Coronary artery (tissue), 2 donors: ENCODE data around the gene HS3ST1.

Source experiments
- DNase-seq: peaks from one replicate; pipeline ENCODE4 v3.0.0-alpha.2; 2017; ENCODE audit warnings: low spot score
- H3K27ac ChIP-seq, 2 donors: fragments of 200-600 bp; sonication (generic); one replicate each; pipeline ENCODE4 v1.5.1; 2016 to 2019
- H3K4me3 ChIP-seq: fragments of 200-600 bp; sonication (generic); 2 replicates; pipeline ENCODE4 v1.5.1; 2016; ENCODE audit warnings: mild to moderate bottlenecking, moderate library complexity
- TF ChIP-seq, protein P1 (sequence below): fragments of 200-600 bp; sonication (generic); IDR thresholded peaks from one replicate; pipeline ENCODE4 v1.5.1; 2019; ENCODE audit warnings: antibody characterized with exemption

The HS3ST1 gene

DNA sequence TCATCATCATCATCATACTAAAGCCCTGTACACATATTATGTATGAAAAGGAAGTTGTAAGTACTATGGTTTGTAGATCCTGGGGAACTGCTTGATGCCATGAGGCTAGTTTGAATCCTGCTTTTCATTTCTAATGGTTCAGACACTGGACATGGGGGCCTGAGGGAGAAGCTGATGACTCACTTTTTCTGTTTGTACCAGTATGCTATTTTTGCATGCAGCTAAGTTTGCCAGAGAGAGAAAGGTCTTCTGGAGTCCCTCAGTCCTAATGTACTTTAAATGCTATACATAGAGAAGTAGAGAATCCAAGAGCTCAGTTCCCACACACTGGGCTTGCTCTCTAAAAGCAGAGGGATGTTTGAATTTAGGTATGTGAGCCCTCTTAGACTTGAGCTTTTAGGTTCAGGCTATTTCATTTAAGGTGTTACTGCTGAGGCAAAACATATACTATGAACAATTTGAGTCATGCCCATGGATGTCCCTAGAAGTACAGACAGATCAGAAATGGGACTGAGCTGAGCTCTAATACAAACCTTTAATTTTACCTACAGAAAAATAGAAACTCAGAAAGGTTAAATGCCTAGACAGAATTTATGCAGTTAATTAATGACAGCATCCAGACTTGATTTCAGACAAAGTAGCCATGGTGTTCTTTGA lies 17.6 kb upstream of the HS3ST1 start:
- no peak for DNase-seq
- TF ChIP-seq, protein P1, sequence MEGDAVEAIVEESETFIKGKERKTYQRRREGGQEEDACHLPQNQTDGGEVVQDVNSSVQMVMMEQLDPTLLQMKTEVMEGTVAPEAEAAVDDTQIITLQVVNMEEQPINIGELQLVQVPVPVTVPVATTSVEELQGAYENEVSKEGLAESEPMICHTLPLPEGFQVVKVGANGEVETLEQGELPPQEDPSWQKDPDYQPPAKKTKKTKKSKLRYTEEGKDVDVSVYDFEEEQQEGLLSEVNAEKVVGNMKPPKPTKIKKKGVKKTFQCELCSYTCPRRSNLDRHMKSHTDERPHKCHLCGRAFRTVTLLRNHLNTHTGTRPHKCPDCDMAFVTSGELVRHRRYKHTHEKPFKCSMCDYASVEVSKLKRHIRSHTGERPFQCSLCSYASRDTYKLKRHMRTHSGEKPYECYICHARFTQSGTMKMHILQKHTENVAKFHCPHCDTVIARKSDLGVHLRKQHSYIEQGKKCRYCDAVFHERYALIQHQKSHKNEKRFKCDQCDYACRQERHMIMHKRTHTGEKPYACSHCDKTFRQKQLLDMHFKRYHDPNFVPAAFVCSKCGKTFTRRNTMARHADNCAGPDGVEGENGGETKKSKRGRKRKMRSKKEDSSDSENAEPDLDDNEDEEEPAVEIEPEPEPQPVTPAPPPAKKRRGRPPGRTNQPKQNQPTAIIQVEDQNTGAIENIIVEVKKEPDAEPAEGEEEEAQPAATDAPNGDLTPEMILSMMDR = no peak
- no peak overlapping the region for H3K4me3 ChIP-seq
- peak overlapping the region; percentile 8 to 30 for H3K27ac ChIP-seq

DNA sequence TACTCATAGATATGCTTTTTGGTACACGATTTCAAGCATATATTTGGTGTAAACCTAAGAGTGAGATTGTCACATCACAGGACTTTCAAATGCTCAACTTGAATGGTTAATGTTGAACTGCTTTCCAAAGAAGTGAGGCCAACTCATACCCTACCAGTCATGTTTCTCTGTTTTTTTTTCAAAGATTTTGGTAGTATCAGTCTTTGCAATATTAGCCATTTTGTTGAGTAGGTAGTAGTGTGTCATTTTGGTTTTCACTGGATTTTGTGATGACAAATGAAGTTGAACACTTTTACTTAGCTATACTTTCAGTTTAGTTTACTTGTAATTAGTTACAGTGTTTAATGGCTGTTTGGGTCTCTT lies 12.5 kb upstream of the HS3ST1 start:
- no peak for DNase-seq
- H3K4me3 ChIP-seq = no peak overlapping the region
- TF ChIP-seq, protein P1 = no peak
- H3K27ac ChIP-seq = no peak overlapping the region

DNA sequence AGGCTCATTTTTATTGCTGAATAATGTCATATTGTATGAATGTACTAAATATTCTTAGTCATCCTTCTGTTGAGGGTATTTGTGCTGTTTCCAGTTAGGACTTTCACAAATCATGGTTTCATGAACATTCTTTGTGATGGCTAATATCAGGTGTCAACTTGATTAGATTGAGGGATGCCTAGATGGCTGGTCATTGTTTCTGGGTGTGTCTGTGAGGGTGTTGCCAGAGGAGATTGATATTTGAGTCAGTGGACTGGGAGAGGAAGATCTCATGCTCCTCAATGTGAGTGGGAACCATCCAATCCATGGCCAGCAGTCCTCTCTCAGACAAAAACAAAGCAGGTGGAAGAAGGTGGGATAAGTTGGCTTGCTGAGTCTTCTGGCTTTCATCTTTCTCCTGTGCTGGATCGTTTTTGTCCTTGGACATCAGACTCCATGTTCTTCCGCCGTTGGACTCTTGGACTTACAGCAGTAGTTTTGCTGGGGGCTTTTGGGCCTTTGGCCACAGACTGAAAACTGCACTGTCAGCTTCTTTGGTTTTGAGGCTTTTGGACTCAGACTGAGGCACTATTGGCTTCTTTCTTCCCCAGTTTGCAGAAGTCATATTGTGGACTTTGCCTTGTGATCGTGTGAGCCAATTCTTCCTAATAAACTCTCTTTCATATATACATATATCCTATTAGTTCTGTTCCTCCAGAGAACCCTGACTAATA lies 11.9 kb upstream of the HS3ST1 start:
- no peak for DNase-seq
- H3K27ac ChIP-seq = peak overlapping the region in 1 of 2 donors; percentile 26
- TF ChIP-seq, protein P1 = no peak
- no peak overlapping the region for H3K4me3 ChIP-seq

DNA sequence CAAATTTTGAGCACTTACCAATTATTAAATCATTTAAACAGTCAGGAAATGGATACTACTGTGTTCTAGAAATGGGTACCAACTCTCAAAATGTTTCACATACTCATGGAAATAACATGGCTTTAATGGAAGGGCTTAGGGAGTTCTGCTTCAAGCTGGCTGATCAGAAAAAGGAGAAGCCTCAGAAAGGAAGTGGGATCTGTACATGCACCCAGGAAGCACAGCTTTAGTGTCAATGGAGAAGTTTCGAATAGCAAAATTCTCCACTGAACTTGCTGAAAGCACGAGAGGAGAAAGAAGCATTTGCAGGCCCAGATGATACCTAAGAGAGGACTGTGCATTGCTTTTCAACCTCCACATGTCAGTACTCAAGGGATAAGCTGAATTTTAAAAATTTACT lies 11.1 kb upstream of the HS3ST1 start:
- Histone ChIP-seq H3K4me3 (no peak overlapping the region), H3K27ac (no peak overlapping the region)
- no peak for DNase-seq
- TF ChIP-seq, protein P1 = no peak

DNA sequence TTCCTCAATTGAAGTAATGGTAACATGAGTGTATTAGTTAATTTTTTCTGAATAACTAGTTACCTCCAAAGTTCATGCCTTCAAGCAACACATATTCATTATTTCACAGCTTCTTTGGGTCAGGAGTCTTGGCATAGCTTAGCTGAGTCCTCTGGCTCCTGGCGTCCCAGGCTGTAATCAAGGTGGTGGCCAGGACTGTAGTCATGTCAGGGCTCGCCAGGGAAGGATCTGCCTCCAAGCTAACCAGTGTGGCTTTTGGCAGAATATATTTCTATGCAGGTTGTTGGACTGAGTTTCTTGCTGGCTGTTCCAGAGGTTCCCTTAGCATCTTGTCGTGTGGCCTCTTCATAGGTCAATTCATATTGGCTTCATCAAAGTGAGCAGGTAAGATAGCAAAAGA lies 10.0 kb upstream of the HS3ST1 start:
- Histone ChIP-seq H3K4me3 (no peak overlapping the region), H3K27ac (no peak overlapping the region)
- DNase-seq = no peak
- TF ChIP-seq, protein P1 = no peak

DNA sequence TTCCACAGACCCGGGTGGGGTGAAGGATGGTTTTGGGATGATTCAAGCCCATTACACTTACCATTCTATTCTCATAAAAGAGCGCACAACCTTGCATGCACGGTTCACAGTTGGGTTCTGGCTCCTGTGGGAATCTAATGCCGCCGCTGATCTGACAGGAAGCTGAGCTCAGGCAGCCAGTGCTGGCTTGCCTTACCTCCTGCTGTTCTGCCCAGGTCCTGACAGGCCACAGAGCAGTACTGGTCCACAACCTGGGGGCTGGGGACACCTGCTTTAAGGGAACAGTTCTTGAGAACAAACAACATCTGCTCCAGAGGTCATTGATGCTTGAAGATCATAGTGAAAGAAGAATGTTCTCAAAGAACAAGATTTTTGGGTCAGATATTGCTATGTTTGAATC lies 8.0 kb upstream of the HS3ST1 start:
- H3K27ac ChIP-seq = no peak overlapping the region
- TF ChIP-seq, protein P1 = no peak
- H3K4me3 ChIP-seq = no peak overlapping the region
- DNase-seq = no peak

DNA sequence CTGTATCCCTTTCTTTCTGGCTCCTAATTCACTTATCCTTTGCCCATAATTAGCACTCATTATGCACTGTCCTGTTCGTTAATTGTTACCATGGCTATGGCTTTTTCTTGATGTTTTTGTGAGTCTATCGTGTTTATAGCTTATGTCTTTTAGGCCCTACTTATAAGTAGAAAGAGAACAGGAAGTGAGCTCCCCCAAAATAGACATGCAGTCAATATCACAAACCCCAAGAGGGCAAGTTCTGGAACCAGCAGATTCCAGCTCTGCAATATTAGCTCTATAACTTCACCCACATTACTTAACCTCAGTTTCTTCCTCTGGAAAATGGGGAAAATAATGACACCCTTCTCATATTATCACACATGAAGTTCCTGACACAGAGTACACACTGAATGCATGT lies 7.4 kb upstream of the HS3ST1 start:
- H3K27ac ChIP-seq = no peak overlapping the region
- TF ChIP-seq, protein P1 = no peak
- DNase-seq = no peak
- no peak overlapping the region for H3K4me3 ChIP-seq
